Measurements from ENCODE around the gene ZNF324B.

ZNF324B gene

DNA sequence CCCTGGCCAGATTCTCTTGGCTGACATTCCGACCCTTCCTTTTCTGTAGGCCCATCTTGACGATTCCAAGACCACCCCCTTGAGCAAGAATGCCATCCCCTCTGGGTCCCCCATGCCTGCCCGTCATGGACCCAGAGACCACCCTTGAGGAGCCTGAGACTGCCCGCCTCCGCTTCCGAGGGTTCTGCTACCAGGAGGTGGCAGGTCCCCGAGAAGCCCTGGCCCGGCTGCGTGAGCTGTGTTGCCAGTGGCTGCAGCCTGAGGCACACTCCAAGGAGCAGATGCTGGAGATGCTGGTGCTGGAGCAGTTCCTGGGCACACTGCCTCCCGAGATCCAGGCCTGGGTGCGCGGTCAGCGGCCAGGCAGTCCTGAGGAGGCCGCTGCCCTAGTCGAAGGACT lies 25.7 kb downstream of the ZNF324B start:
- TF ChIP-seq, protein P1, sequence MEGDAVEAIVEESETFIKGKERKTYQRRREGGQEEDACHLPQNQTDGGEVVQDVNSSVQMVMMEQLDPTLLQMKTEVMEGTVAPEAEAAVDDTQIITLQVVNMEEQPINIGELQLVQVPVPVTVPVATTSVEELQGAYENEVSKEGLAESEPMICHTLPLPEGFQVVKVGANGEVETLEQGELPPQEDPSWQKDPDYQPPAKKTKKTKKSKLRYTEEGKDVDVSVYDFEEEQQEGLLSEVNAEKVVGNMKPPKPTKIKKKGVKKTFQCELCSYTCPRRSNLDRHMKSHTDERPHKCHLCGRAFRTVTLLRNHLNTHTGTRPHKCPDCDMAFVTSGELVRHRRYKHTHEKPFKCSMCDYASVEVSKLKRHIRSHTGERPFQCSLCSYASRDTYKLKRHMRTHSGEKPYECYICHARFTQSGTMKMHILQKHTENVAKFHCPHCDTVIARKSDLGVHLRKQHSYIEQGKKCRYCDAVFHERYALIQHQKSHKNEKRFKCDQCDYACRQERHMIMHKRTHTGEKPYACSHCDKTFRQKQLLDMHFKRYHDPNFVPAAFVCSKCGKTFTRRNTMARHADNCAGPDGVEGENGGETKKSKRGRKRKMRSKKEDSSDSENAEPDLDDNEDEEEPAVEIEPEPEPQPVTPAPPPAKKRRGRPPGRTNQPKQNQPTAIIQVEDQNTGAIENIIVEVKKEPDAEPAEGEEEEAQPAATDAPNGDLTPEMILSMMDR (conservative IDR thresholded peaks at IDR 0.05; ENCODE audit: control insufficient read depth, insufficient read depth, low read depth, low read length), result no peak
- no peak overlapping the region for H3K4me3 ChIP-seq (ENCODE audit: control insufficient read depth, low read depth, low read length)
- DNase-seq (ENCODE audit: low read depth), result no peak

DNA sequence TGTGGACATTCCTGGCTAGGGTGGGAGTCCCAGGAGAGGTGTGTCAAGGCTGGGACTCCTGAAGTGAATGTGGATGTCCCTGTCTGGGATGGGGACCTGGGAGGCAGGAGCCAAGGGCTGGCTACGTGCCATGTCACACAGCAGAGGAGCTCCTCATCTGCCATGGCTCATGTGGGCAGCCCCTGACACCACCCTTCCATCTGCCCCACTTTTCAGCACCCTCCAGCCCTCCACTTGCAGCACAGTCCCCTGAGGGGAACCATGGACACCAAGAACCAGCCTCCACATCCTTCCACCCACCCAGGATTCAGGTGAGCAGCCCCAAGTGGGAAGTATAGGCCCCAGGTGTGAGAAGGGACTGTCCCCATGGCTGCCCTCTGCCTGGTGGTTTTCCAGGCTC lies 26.4 kb downstream of the ZNF324B start:
- DNase-seq (ENCODE audit: low read depth), result no peak
- TF ChIP-seq, protein P1 (conservative IDR thresholded peaks at IDR 0.05; ENCODE audit: control insufficient read depth, insufficient read depth, low read depth, low read length), result no peak

DNA sequence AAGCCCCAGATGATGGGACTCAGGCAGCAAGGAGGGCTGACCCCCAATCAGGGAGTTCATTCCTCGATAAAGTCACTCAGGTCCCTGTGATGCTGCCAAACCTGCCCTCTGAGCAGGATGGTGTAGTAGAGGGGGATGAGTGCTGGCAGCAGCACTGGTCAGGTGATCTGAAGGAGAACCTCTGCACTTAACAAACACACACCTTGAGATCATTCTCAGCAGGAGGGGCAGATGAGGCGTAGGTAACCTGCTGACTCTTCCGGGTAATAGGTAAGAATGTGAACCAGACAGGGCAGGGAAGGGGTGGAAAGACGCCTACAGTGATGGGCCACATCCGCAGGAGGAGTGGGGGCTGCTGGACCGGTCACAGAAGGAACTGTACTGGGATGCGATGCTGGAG lies 27.9 kb downstream of the ZNF324B start:
- TF ChIP-seq, protein P1 (conservative IDR thresholded peaks at IDR 0.05; ENCODE audit: control insufficient read depth, insufficient read depth, low read depth, low read length), result no peak
- no peak overlapping the region for H3K4me3 ChIP-seq (ENCODE audit: control insufficient read depth, low read depth, low read length)
- DNase-seq (ENCODE audit: low read depth), result no peak

More for the DNA sequence above, 26.4 kb downstream of the ZNF324B start:
- H3K4me3 ChIP-seq (ENCODE audit: control insufficient read depth, low read depth, low read length), result no peak overlapping the region

DNA sequence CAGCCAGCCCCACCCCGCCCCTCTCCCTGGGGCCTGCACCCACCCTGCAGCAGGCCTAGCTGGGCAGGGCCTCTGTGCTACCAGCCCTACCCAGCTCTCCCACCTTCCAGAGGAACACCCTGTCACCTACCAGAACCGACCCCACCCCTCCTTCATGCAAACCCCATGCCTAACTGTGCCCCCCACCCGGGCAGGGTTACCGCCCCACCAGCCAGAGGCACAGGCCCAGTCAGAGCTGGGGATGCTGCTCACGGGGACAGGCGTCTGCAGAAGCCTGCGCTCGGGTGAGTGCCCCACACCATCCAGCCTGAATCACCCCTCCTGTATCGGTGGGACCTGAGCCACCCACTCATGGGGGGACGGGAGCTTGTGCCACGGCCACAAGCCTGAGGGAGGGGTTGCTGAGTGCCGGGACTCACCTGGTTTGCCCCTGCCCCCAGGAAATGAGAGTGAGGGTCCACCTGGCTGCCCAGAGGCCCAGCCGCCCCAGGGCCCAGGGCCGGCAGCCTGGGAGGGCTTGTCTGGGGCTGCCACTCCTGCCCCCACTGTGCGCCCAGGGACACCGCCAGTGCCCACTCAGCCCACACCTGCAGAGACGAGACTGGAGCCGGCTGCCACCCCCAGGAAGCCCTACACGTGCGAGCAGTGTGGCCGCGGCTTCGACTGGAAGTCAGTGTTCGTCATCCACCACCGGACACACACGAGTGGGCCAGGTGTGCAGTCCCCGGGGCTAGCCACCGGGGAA lies 28.5 kb downstream of the ZNF324B start:
- H3K4me3 ChIP-seq (ENCODE audit: control insufficient read depth, low read depth, low read length), result no peak overlapping the region
- TF ChIP-seq, protein P1 (conservative IDR thresholded peaks at IDR 0.05; ENCODE audit: control insufficient read depth, insufficient read depth, low read depth, low read length), result no peak
- DNase-seq (ENCODE audit: low read depth), result no peak

DNA sequence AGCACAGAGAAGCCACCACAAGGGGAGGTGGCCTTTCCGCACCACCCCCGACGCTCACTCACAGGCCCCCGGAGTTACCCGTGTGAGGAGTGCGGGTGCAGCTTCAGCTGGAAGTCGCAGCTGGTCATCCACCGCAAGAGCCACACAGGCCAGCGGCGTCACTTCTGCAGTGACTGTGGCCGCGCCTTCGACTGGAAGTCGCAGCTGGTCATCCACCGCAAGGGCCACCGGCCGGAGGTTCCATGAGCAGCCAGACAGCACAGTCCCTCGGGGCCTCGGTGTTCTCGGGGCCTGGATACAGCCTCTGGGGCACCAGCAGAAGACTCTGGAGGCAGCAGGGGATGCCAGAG lies 29.0 kb downstream of the ZNF324B start:
- TF ChIP-seq, protein P1 (conservative IDR thresholded peaks at IDR 0.05; ENCODE audit: control insufficient read depth, insufficient read depth, low read depth, low read length), result no peak
- no peak for DNase-seq (ENCODE audit: low read depth)
- H3K4me3 ChIP-seq (ENCODE audit: control insufficient read depth, low read depth, low read length), result no peak overlapping the region

DNA sequence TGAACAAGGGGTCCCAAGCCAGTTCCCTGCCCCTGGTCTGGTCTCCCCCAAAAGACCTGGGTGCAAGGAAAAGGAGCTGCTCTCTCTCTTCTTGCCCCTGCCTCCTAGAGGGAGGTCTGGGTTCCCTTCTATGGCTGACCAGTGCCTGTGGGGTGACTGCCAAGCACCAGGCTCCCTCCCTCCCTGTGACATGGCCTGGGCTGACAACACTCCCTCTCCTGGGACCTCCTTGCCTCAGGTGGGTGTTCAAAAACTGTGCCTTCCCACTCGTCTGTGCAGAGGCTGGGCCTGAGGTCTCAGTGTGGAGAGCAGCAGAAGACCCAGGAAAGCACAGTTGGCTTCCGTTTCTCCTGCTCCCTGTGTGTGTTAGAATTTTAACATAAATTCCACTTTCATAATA lies 29.4 kb downstream of the ZNF324B start:
- TF ChIP-seq, protein P1 (conservative IDR thresholded peaks at IDR 0.05; ENCODE audit: control insufficient read depth, insufficient read depth, low read depth, low read length), result no peak
- no peak for DNase-seq (ENCODE audit: low read depth)
- no peak overlapping the region for H3K4me3 ChIP-seq (ENCODE audit: control insufficient read depth, low read depth, low read length)

Measured in fibroblast of mammary gland (primary cell).